ENCODE measurements around the gene TULP4. TPM values are rescaled to one million over a fixed set of nuclear protein-coding genes. Genes with fewer than 3 reads are reported as not detected.

The TULP4 gene
- total and polyA plus RNA-seq, 2 donors, result 5.9 to 57.1 TPM

DNA sequence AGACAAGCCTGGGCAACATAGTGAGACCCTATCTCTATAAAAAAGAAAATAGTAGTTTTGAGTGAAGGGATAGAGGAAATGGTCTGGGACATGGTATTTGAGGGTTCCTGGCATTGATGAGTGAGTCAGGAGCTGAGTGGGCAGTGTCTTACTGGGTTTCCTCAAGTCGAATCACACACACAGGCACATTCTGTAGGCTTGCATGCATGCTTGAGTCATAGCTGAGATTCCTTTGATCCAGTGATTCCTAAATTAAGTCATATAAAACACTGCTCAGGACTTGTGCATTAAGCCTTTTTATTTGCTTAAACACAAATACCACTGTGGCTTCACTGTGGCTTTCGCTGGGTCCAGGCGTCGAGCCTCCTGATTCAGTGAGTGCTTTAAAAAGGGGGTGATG is 175.8 kb downstream of the TULP4 start:
- H3K4me1 ChIP-seq (ENCODE audit: control insufficient read depth in 2 of 2, insufficient read depth in 2 of 2, low read length in 2 of 2), result no peaks in the 10 kb centered on the region
- no peaks in the 10 kb centered on the region for H3K27me3 ChIP-seq (ENCODE audit: control insufficient read depth in 2 of 2, insufficient read depth in 1 of 2, low read length in 1 of 2)
- WGBS, result 96% methylated on average over 4 of the region's 4 CpGs
- no peaks in the 10 kb centered on the region for H3K9me3 ChIP-seq (ENCODE audit: control insufficient read depth in 2 of 2, insufficient read depth in 1 of 2, low read length in 1 of 2)
- H3K36me3 ChIP-seq (ENCODE audit: control insufficient read depth in 2 of 2, insufficient read depth in 2 of 2, low read length in 1 of 2), result peaks cover 0 to 10% of the 10 kb centered on the region in 2 donors
- H3K4me3 ChIP-seq (ENCODE audit: low read length in 2 of 2), result no peak overlapping the region
- DNase-seq (ENCODE audit: low read depth in 6 of 9, low spot score in 9 of 9), result no peak
- no peak overlapping the region for H3K27ac ChIP-seq (ENCODE audit: low read depth in 1 of 2, low read length in 1 of 2)

DNA sequence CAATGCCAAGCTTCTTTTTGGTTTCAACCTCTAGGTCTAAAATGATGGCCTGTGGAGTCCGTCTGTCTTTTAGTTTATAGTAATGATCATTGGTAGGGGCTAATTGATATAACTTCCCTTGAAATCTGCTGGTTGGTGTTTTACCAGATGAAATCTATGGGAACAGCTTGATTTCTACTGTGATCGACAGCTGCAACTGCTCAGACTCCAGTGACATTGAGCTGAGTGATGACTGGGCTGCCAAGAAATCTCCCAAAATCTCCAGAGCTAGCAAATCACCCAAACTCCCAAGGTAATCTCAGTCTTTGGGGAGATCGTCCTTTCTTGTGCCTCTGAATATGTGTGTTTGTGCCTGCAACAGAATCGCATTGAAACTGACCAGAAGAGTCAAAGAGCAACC is 177.2 kb downstream of the TULP4 start:
- H3K4me1 ChIP-seq (ENCODE audit: control insufficient read depth in 2 of 2, insufficient read depth in 2 of 2, low read length in 2 of 2), result no peaks in the 10 kb centered on the region
- H3K27ac ChIP-seq (ENCODE audit: low read depth in 1 of 2, low read length in 1 of 2), result no peak overlapping the region
- over 99% methylated on average over 4 of the region's 4 CpGs for WGBS
- peaks cover 7 to 13% of the 10 kb centered on the region in 2 donors for H3K36me3 ChIP-seq (ENCODE audit: control insufficient read depth in 2 of 2, insufficient read depth in 2 of 2, low read length in 1 of 2)
- H3K27me3 ChIP-seq (ENCODE audit: control insufficient read depth in 2 of 2, insufficient read depth in 1 of 2, low read length in 1 of 2), result no peaks in the 10 kb centered on the region
- DNase-seq (ENCODE audit: low read depth in 6 of 9, low spot score in 9 of 9), result no peak
- no peaks in the 10 kb centered on the region for H3K9me3 ChIP-seq (ENCODE audit: control insufficient read depth in 2 of 2, insufficient read depth in 1 of 2, low read length in 1 of 2)
- no peak overlapping the region for H3K4me3 ChIP-seq (ENCODE audit: low read length in 2 of 2)

DNA sequence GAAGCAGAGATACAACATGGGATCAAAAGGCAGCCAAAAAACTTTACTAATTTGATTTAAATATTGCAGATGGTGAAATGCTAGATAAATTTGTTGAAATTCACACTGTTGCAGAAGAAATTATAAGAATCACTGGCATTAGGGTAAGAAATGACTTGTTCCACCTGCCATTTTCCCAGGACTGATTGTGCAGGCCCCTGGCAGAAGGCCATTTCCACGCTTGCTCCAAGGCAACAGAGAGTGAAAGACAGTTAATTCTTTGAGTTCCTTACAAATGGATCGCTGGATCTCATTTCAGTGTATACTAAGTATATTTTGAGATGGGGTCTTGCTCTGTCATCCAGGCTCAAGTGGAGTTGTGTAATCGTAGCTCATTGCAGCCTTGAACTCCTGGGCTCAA is 180.6 kb downstream of the TULP4 start:
- peaks cover 10 to 23% of the 10 kb centered on the region in 2 donors for H3K36me3 ChIP-seq (ENCODE audit: control insufficient read depth in 2 of 2, insufficient read depth in 2 of 2, low read length in 1 of 2)
- 100% methylated on average over 3 of the region's 3 CpGs for WGBS
- H3K9me3 ChIP-seq (ENCODE audit: control insufficient read depth in 2 of 2, insufficient read depth in 1 of 2, low read length in 1 of 2), result no peaks in the 10 kb centered on the region
- H3K27ac ChIP-seq (ENCODE audit: low read depth in 1 of 2, low read length in 1 of 2), result no peak overlapping the region
- no peak overlapping the region for H3K4me3 ChIP-seq (ENCODE audit: low read length in 2 of 2)
- no peaks in the 10 kb centered on the region for H3K27me3 ChIP-seq (ENCODE audit: control insufficient read depth in 2 of 2, insufficient read depth in 1 of 2, low read length in 1 of 2)
- no peak for DNase-seq (ENCODE audit: low read depth in 6 of 9, low spot score in 9 of 9)
- H3K4me1 ChIP-seq (ENCODE audit: control insufficient read depth in 2 of 2, insufficient read depth in 2 of 2, low read length in 2 of 2), result no peaks in the 10 kb centered on the region

DNA sequence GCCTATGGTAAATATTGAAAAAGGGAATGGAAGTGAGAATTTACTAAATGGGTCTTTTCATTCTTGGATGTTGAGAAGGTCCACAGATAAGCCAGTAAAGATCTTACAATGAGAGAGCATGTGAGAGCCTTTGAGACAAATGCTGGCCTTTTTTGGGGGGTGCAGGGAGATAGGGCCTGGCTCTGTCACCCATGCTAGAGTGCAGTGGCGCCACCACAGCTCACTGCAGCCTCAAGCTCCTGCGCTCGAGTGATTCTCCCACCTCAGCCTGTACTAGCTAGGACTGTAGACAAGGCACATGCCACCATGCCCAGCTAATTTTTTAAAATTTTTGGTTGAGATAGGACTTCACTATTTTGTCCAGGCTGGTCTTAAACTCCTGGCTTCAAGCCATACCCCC is 184.4 kb downstream of the TULP4 start:
- H3K27me3 ChIP-seq (ENCODE audit: control insufficient read depth in 2 of 2, insufficient read depth in 1 of 2, low read length in 1 of 2), result no peaks in the 10 kb centered on the region
- peaks cover 30 to 52% of the 10 kb centered on the region in 2 donors for H3K36me3 ChIP-seq (ENCODE audit: control insufficient read depth in 2 of 2, insufficient read depth in 2 of 2, low read length in 1 of 2)
- WGBS, result 99% methylated on average over 3 of the region's 3 CpGs
- DNase-seq (ENCODE audit: low read depth in 6 of 9, low spot score in 9 of 9), result peak in 1 of 9 donors; percentile 12
- no peak overlapping the region for H3K27ac ChIP-seq (ENCODE audit: low read depth in 1 of 2, low read length in 1 of 2)
- H3K9me3 ChIP-seq (ENCODE audit: control insufficient read depth in 2 of 2, insufficient read depth in 1 of 2, low read length in 1 of 2), result no peaks in the 10 kb centered on the region
- H3K4me1 ChIP-seq (ENCODE audit: control insufficient read depth in 2 of 2, insufficient read depth in 2 of 2, low read length in 2 of 2), result no peaks in the 10 kb centered on the region
- no peak overlapping the region for H3K4me3 ChIP-seq (ENCODE audit: low read length in 2 of 2)

DNA sequence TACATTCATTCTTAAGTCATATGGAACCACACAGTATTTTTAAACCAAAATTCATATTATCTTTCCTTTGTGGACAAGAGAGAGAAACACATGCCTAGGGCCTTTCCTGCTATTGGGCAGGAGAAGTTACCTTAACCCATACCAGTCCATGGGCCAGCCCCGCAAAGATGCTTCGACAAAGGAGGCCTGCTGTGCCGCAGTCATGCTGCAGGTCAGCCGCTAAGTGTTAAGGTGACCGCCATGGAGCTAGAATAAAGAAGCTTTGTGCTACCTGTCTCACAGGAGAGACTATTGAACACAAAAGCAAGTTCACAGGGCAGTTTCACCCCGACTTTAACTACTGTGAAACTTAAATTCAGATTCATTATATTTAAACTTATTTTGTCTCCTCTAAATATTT is 185.4 kb downstream of the TULP4 start:
- Histone ChIP-seq H3K9me3 (ENCODE audit: control insufficient read depth in 2 of 2, insufficient read depth in 1 of 2, low read length in 1 of 2) (no peaks in the 10 kb centered on the region), H3K27me3 (ENCODE audit: control insufficient read depth in 2 of 2, insufficient read depth in 1 of 2, low read length in 1 of 2) (no peaks in the 10 kb centered on the region), H3K4me3 (ENCODE audit: low read length in 2 of 2) (no peak overlapping the region), H3K27ac (ENCODE audit: low read depth in 1 of 2, low read length in 1 of 2) (no peak overlapping the region), H3K4me1 (ENCODE audit: control insufficient read depth in 2 of 2, insufficient read depth in 2 of 2, low read length in 2 of 2) (no peaks in the 10 kb centered on the region), H3K36me3 (ENCODE audit: control insufficient read depth in 2 of 2, insufficient read depth in 2 of 2, low read length in 1 of 2) (peaks cover 37 to 60% of the 10 kb centered on the region in 2 donors)
- WGBS, result 98% methylated on average over 6 of the region's 6 CpGs
- no peak for DNase-seq (ENCODE audit: low read depth in 6 of 9, low spot score in 9 of 9)

DNA sequence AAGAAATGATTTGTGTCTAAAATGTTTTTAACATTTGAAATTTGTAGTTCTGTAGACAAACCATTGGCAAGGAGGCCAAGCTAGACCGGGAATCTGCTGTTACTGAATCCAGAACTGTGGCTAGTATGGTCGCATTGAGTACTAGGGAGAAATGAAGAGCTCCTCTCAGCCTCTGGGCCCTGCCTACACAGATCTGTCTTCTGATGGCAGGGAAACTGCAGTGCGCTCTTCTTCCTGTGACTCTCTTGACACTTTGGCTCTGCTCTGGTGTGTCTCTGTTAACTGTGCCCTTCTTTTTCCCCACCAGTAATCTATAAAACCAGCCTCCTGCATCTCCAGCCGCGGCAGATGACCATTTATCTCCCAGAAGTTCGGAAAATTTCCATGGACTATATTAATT is 186.1 kb downstream of the TULP4 start:
- 97% methylated on average over 6 of the region's 6 CpGs for WGBS
- Histone ChIP-seq H3K27ac (ENCODE audit: low read depth in 1 of 2, low read length in 1 of 2) (no peak overlapping the region), H3K9me3 (ENCODE audit: control insufficient read depth in 2 of 2, insufficient read depth in 1 of 2, low read length in 1 of 2) (no peaks in the 10 kb centered on the region), H3K36me3 (ENCODE audit: control insufficient read depth in 2 of 2, insufficient read depth in 2 of 2, low read length in 1 of 2) (peaks cover 41 to 63% of the 10 kb centered on the region in 2 donors), H3K27me3 (ENCODE audit: control insufficient read depth in 2 of 2, insufficient read depth in 1 of 2, low read length in 1 of 2) (no peaks in the 10 kb centered on the region), H3K4me3 (ENCODE audit: low read length in 2 of 2) (no peak overlapping the region), H3K4me1 (ENCODE audit: control insufficient read depth in 2 of 2, insufficient read depth in 2 of 2, low read length in 2 of 2) (no peaks in the 10 kb centered on the region)
- DNase-seq (ENCODE audit: low read depth in 6 of 9, low spot score in 9 of 9), result no peak

DNA sequence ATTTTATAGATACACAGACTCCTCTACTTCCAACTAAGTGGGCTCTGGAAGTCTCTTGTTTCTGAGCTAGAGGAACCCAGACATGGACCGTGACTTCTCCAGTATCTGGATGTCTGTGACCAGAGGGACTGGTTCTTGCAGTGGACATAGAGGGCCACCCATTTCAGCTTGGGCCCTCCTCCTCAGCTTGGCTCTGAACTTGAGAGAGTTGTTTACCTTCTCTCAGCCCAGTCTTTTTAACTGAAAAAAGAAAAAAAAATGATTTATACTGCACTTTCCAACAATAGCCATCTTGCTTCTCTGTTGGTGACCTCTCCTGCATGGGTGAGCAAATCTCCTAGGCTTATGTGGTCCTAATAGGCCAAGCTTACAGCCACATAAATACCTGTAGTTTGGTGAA is 187.3 kb downstream of the TULP4 start:
- H3K36me3 ChIP-seq (ENCODE audit: control insufficient read depth in 2 of 2, insufficient read depth in 2 of 2, low read length in 1 of 2), result peaks cover 37 to 52% of the 10 kb centered on the region in 2 donors
- DNase-seq (ENCODE audit: low read depth in 6 of 9, low spot score in 9 of 9), result no peak
- H3K27ac ChIP-seq (ENCODE audit: low read depth in 1 of 2, low read length in 1 of 2), result no peak overlapping the region
- no peaks in the 10 kb centered on the region for H3K4me1 ChIP-seq (ENCODE audit: control insufficient read depth in 2 of 2, insufficient read depth in 2 of 2, low read length in 2 of 2)
- H3K9me3 ChIP-seq (ENCODE audit: control insufficient read depth in 2 of 2, insufficient read depth in 1 of 2, low read length in 1 of 2), result no peaks in the 10 kb centered on the region
- no peak overlapping the region for H3K4me3 ChIP-seq (ENCODE audit: low read length in 2 of 2)
- H3K27me3 ChIP-seq (ENCODE audit: control insufficient read depth in 2 of 2, insufficient read depth in 1 of 2, low read length in 1 of 2), result no peaks in the 10 kb centered on the region
- WGBS, result 100% methylated on average over 1 of the region's 1 CpG

DNA sequence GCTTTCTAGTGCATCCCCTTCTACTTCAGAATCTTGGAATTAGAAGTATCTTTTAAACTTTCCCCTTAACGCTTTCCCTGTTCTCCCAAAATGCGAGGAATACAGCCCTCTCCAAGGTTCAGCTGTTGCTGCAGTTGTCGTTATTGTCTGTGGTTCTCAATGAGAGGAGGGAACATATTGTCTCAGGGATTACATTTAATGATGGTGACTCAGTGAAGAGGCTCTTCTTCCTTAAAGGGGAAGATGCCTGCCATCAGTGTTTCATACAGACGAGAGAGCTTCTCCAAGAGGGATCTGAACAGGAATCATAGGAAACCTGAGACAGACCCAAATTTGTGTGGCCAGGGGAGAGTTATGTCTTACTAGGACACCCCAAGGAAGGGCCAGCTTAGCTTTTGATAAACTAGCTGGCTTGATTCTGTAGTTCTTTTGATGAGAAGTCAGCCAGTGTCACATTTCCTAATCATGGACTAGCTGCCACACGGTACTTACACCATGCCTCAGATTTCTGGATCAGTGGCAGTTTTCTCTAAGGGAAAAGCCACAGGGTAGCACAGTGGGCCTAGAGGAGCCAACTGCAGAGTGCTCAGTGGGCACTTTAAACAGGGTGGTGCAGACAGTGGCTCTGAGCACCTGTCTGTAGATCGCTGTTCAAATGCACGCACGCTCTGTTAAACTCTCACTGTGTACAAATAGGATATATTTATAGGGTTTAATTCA is 187.9 kb downstream of the TULP4 start:
- no peak for DNase-seq (ENCODE audit: low read depth in 6 of 9, low spot score in 9 of 9)
- Histone ChIP-seq H3K4me1 (ENCODE audit: control insufficient read depth in 2 of 2, insufficient read depth in 2 of 2, low read length in 2 of 2) (no peaks in the 10 kb centered on the region), H3K4me3 (ENCODE audit: low read length in 2 of 2) (no peak overlapping the region), H3K36me3 (ENCODE audit: control insufficient read depth in 2 of 2, insufficient read depth in 2 of 2, low read length in 1 of 2) (peaks cover 35 to 50% of the 10 kb centered on the region in 2 donors), H3K27me3 (ENCODE audit: control insufficient read depth in 2 of 2, insufficient read depth in 1 of 2, low read length in 1 of 2) (no peaks in the 10 kb centered on the region), H3K9me3 (ENCODE audit: control insufficient read depth in 2 of 2, insufficient read depth in 1 of 2, low read length in 1 of 2) (no peaks in the 10 kb centered on the region), H3K27ac (ENCODE audit: low read depth in 1 of 2, low read length in 1 of 2) (no peak overlapping the region)
- WGBS, result 98% methylated on average over 8 of the region's 8 CpGs

DNA sequence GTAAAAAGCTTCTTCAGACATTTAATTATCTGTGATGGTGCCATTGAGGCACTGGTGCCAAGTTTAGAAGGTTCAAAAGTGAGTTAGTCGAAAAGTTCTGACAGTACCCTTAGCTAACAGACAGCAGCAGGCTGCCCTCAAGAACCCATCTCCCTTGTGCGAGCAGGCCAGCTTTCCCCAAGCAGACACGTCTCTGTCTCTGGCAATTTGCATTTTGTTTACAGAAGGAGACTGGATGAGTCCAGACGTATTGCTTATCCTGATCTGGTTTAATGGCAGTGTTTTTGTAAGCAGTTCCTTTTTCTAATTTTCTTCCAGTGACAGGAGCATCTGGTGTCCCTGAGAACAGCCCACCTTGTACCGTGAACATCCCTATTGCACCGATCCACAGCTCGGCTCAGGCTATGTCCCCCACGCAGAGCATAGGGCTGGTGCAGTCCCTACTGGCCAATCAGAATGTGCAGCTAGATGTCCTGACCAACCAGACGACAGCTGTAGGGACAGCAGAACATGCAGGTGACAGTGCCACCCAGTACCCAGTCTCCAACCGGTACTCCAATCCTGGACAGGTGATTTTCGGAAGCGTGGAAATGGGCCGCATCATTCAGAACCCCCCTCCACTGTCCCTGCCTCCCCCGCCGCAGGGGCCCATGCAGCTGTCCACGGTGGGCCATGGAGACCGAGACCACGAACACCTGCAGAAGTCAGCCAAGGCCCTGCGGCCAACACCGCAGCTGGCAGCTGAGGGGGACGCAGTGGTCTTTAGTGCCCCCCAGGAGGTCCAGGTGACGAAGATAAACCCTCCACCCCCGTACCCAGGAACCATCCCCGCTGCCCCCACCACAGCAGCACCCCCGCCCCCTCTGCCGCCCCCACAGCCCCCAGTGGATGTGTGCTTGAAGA is 189.3 kb downstream of the TULP4 start:
- Histone ChIP-seq H3K27ac (ENCODE audit: low read depth in 1 of 2, low read length in 1 of 2) (no peak overlapping the region), H3K4me3 (ENCODE audit: low read length in 2 of 2) (no peak overlapping the region), H3K4me1 (ENCODE audit: control insufficient read depth in 2 of 2, insufficient read depth in 2 of 2, low read length in 2 of 2) (no peaks in the 10 kb centered on the region), H3K36me3 (ENCODE audit: control insufficient read depth in 2 of 2, insufficient read depth in 2 of 2, low read length in 1 of 2) (peaks cover 37 to 50% of the 10 kb centered on the region in 2 donors), H3K27me3 (ENCODE audit: control insufficient read depth in 2 of 2, insufficient read depth in 1 of 2, low read length in 1 of 2) (no peaks in the 10 kb centered on the region), H3K9me3 (ENCODE audit: control insufficient read depth in 2 of 2, insufficient read depth in 1 of 2, low read length in 1 of 2) (no peaks in the 10 kb centered on the region)
- DNase-seq (ENCODE audit: low read depth in 6 of 9, low spot score in 9 of 9), result no peak
- 98% methylated on average over 26 of the region's 26 CpGs for WGBS

Data from thymus (tissue), 11 donors.